KMS-11 (cell line): Measurements from ENCODE around the gene OR9G1.

Source experiments
- H2AFZ ChIP-seq: fragments of 200-600 bp; sonication (generic); 2 replicates; pipeline ENCODE4 v1.6.1; 2016; ENCODE audit warnings: antibody characterized with exemption, mixed run types, low read depth
- H3K27ac ChIP-seq: fragments of 200-600 bp; sonication (generic); 2 replicates; pipeline ENCODE4 v1.6.1; 2016; ENCODE audit warnings: mild to moderate bottlenecking, mixed run types
- H3K27me3 ChIP-seq: fragments of 200-600 bp; sonication (generic); 2 replicates; pipeline ENCODE4 v1.6.1; 2017; ENCODE audit warnings: mild to moderate bottlenecking, low read depth, mixed run types, moderate library complexity; ENCODE audit not compliant: insufficient read depth
- H3K36me3 ChIP-seq: fragments of 200-600 bp; sonication (generic); 2 replicates; pipeline ENCODE4 v1.6.1; 2017; ENCODE audit warnings: mild to moderate bottlenecking, mixed run types; ENCODE audit not compliant: insufficient read depth
- H3K4me1 ChIP-seq: fragments of 200-600 bp; sonication (generic); 2 replicates; pipeline ENCODE4 v1.6.1; 2016; ENCODE audit warnings: mild to moderate bottlenecking, low read depth, mixed run types; ENCODE audit not compliant: poor library complexity, severe bottlenecking
- H3K4me2 ChIP-seq: fragments of 200-600 bp; sonication (generic); 2 replicates; pipeline ENCODE4 v1.7.0; 2016; ENCODE audit warnings: mild to moderate bottlenecking, mixed run types
- H3K4me3 ChIP-seq: fragments of 200-600 bp; sonication (generic); IDR thresholded peaks from 2 replicates; pipeline ENCODE4 v1.6.1; 2017; ENCODE audit warnings: low read depth, low read length, mixed read lengths; ENCODE audit not compliant: insufficient read depth
- H3K79me2 ChIP-seq: fragments of 200-600 bp; sonication (generic); 2 replicates; pipeline ENCODE4 v1.6.1; 2016; ENCODE audit warnings: low read depth, mixed run types; ENCODE audit not compliant: insufficient read depth
- H3K9ac ChIP-seq: fragments of 200-600 bp; sonication (generic); 2 replicates; pipeline ENCODE4 v1.6.1; 2016; ENCODE audit warnings: mild to moderate bottlenecking, mixed run types
- H4K20me1 ChIP-seq: fragments of 200-600 bp; sonication (generic); 2 replicates; pipeline ENCODE4 v1.6.1; 2016; ENCODE audit warnings: mild to moderate bottlenecking, mixed run types; ENCODE audit not compliant: insufficient read depth
- TF ChIP-seq, protein P1 (sequence below): fragments of 200-600 bp; sonication (generic); conservative IDR thresholded peaks from 2 replicates; pipeline ENCODE4 v1.6.1; 2017; ENCODE audit warnings: low read depth, mild to moderate bottlenecking, antibody characterized with exemption, low read length, moderate library complexity, mixed read lengths

OR9G1 gene

DNA sequence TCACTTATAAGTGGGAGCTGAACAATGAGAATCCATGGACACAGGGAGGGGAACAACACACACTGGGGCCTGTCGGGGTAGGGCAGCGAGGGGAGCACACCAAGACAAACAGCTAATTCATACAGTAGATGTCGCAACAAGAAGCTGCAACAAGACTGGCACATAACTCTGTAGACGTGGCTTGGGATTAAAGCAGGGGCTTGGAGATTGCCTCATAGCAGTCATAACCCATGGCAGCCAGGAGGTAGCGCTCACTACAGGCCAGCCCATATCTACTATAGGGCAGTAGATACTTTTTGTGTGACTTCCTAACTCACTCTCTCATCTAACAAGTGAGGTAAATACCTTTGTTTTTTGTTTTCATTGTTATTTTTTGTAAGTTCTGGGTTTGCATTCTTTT lies 51.3 kb downstream of the OR9G1 start:
- Histone ChIP-seq H3K27me3 (no peaks in the 10 kb centered on the region), H3K9ac (no peak overlapping the region), H3K27ac (no peak overlapping the region), H3K4me3 (no peak overlapping the region), H3K36me3 (no peaks in the 10 kb centered on the region), H3K4me1 (no peaks in the 10 kb centered on the region), H2AFZ (no peak overlapping the region), H3K79me2 (no peaks in the 10 kb centered on the region), H4K20me1 (no peaks in the 10 kb centered on the region), H3K4me2 (no peak overlapping the region)
- TF ChIP-seq, protein P1, sequence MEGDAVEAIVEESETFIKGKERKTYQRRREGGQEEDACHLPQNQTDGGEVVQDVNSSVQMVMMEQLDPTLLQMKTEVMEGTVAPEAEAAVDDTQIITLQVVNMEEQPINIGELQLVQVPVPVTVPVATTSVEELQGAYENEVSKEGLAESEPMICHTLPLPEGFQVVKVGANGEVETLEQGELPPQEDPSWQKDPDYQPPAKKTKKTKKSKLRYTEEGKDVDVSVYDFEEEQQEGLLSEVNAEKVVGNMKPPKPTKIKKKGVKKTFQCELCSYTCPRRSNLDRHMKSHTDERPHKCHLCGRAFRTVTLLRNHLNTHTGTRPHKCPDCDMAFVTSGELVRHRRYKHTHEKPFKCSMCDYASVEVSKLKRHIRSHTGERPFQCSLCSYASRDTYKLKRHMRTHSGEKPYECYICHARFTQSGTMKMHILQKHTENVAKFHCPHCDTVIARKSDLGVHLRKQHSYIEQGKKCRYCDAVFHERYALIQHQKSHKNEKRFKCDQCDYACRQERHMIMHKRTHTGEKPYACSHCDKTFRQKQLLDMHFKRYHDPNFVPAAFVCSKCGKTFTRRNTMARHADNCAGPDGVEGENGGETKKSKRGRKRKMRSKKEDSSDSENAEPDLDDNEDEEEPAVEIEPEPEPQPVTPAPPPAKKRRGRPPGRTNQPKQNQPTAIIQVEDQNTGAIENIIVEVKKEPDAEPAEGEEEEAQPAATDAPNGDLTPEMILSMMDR = no peak

DNA sequence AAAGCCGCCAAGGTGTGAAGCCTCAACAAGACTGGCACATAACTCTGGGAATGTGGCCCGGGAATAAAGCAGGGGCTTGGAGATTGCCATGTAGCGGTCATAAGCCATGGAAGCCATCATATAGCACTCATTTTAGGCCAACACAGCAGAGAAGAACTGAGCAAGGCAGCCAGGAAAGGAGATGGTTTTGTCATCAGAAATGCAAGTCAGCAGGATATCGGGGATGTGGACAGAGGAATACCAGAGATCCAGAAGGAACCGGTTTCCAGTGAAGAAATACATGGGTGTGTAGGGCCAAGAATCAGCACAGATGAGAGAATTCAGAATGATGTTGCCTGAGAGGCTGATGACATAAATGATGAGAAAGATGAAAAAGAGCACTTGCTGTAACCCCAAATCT lies 52.6 kb downstream of the OR9G1 start:
- TF ChIP-seq, protein P1 = no peak
- H3K4me1 ChIP-seq = no peaks in the 10 kb centered on the region
- no peaks in the 10 kb centered on the region for H3K27me3 ChIP-seq
- no peaks in the 10 kb centered on the region for H3K36me3 ChIP-seq
- H3K9ac ChIP-seq = no peak overlapping the region
- no peak overlapping the region for H3K27ac ChIP-seq
- no peaks in the 10 kb centered on the region for H4K20me1 ChIP-seq
- H3K4me3 ChIP-seq = no peak overlapping the region
- H2AFZ ChIP-seq = no peak overlapping the region
- H3K4me2 ChIP-seq = no peak overlapping the region
- H3K79me2 ChIP-seq = no peaks in the 10 kb centered on the region
